HG02840 (cell line): ENCODE data around the gene PSMD1.

Experiments used
- ATAC-seq: cut with Tn5 transposase; IDR thresholded peaks from one replicate; pipeline ENCODE4 v1.9.1; 2021; ENCODE audit warnings: mild to moderate bottlenecking, moderate library complexity, moderate number of reproducible peaks; ENCODE audit not compliant: unreplicated experiment, low FRiP score

The PSMD1 gene

GRCh38 chr2:231198291-231199173 lies 141.9 kb downstream of the PSMD1 start, which contains the start of gene ARMC9:
Gene ARMC9 (plus strand): TSS chr2:231198631. CDS start chr2:231206239, 7,608 bp downstream.
- ATAC-seq, result peak; percentile 90

- ATAC-seq, result no peak
Measured at GRCh38 chr2:231199219-231199618, 142.6 kb downstream of the PSMD1 start.

GRCh38 chr2:231200805-231201474 lies 144.3 kb downstream of the PSMD1 start:
- no peak for ATAC-seq

DNA sequence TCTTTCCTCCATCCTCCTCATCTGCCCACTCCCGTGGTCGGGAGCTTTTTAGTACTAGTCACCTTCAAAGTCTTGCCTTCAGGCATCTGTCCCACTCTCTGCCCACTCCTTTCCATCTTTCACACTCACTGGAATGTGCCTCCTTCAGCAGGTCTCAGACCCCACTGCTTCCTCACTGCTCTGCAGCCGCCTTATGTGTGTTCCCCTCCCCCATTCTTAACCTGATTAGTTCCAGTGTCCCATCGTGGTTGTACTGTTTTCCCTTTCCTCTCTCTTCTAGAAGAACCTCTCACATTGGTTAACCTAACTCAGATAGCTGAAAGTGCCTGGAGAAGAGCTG lies 144.8 kb downstream of the PSMD1 start:
- no peak for ATAC-seq

GRCh38 chr2:231203087-231203486 lies 146.4 kb downstream of the PSMD1 start:
- ATAC-seq, result no peak

DNA sequence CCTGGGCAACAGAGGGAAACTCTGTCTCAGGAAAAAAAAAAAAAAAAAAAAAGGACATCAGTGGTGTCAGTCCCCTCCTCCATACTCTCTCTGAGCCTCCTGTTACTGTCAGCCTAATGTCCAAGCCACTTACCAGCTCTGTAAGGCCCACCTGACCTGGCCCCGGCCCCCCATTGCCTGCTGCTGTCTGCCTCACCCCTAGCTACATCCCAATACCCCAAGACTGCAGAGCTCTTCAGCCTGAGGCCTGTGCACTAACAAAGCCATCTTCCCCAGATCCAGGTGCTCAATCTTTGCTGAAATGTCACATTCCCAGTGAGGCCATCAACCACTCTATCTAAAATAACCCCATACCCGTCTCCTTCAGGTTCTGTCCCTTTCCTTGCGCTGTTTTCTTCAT lies 147.5 kb downstream of the PSMD1 start:
- ATAC-seq, result no peak

DNA sequence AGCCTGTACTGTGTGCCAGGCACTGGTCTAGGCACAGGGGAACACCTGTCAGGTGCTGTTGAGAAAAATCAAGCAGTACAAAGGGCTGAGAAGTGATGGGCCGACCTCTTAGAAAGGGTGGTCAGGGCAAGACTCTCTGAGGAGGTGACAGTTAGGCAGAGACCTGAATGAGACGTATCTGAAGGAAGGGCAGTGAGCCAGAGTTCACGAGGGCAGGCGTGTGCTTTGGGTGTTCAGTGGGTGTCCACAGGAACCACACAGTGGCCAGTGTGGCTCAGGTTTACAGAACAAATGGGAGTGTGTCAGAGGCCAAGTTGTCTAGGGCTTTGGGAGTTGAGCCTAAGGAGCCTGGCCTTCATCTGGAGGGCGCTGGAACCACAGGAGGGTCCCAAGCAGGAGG lies 147.9 kb downstream of the PSMD1 start:
- ATAC-seq, result no peak

- no peak for ATAC-seq
Measured at GRCh38 chr2:231207734-231208133, 151.1 kb downstream of the PSMD1 start.

- no peak for ATAC-seq
Measured at GRCh38 chr2:231210782-231211181, 154.1 kb downstream of the PSMD1 start.

DNA sequence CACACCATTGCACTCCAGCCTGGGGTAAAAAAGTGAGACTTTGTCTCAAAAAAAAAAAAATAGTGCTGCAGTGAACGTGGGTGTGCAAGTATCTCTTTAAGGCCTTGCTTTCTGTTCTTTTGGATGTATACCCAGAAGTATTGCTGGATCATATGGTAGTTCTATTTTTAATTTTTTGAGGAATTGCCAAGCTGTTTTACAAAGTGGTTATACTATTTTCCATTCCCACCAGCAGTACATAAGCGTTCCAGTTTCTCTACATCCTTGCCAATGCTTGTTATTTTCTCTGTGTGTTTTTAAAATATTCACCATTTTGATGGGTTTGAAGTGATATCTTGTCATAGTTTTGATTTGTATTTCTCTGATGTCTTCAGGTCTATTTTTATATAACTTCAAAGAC lies 154.8 kb downstream of the PSMD1 start:
- no peak for ATAC-seq

GRCh38 chr2:231212329-231212845 lies 155.7 kb downstream of the PSMD1 start:
- ATAC-seq, result no peak

- no peak for ATAC-seq
Measured at GRCh38 chr2:231213931-231214642, 157.4 kb downstream of the PSMD1 start.

DNA sequence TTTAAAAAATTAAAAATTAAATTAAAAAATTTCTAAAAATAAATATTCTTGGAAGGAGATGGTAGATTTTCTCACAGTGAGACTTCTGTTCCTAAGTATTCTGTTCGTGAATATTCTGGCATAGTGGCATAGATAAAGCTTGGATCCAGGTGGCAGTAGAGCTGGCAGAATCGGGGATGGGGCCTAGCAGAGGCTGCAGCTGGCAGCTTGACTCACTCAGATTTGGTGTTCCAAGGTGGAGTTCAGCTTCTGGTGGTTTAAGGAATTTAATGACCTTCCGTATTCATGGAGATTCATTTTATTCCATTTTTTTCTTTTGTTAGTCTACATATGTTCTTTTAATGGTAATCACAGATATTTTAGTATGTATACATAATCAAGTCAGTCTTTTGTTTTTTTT lies 161.7 kb downstream of the PSMD1 start:
- ATAC-seq, result no peak

DNA sequence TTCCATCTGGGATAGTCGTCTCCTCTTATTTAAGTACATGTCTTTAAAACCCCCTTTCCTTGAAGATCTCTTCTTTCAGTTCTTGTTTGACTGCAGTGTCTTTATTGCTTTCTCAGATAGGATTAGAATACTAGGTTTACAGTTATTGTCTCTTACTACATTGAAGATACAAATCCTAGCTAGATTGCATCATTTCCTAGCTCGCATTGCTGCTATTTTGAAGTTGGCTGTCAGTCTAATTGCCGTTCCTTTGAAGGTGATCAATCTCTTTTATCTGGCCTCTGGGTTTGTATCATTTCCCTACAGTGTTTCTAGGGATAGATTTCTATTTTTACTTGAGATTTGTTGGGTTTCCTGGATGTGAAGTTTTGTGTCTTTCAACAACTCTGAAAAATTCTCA lies 162.6 kb downstream of the PSMD1 start:
- ATAC-seq, result no peak

- ATAC-seq, result no peak
Measured at GRCh38 chr2:231221761-231222160, 165.1 kb downstream of the PSMD1 start.
